WTC11 (cell line): ENCODE data around the gene WWOX. TPM values are rescaled to one million over a fixed set of nuclear protein-coding genes. Genes with fewer than 3 reads are reported as not detected.
A peak's percentile ranks its signal among the peaks of the same experiment; 100 is the strongest.

ENCODE experiments used
- ATAC-seq: fragments of 200-7000 bp; cut with Tn5 transposase; 2 replicates; pipeline ENCODE4 v1.10.0; 2021; ENCODE audit warnings: mild to moderate bottlenecking, moderate library complexity
- CTCF ChIA-PET: fragments of 300-600 bp; sonication (Branson Sonifier 250); formaldehyde crosslinking; loops from one replicate; lab custom pipeline; 2021; ENCODE audit warnings: antibody characterized with exemption; lab: Charles Lee
- POLR2A ChIA-PET: fragments of 350-600 bp; sonication (Branson Sonifier 250); formaldehyde crosslinking; loops from one replicate; lab custom pipeline; 2021; ENCODE audit warnings: antibody characterized with exemption; lab: Charles Lee
- DNase-seq: peaks from one replicate; pipeline ENCODE4 v3.0.0; 2021; ENCODE audit warnings: low spot score
- H3K27ac Mint-ChIP-seq: 2 replicates; pipeline ENCODE4 v1.8.0; 2021; ENCODE audit warnings: mixed read lengths
- H3K27me3 Mint-ChIP-seq: 2 replicates; pipeline ENCODE4 v1.8.0; 2021; ENCODE audit warnings: low read depth, mild to moderate bottlenecking, moderate library complexity, mixed read lengths
- H3K36me3 Mint-ChIP-seq: 2 replicates; pipeline ENCODE4 v1.8.0; 2021; ENCODE audit warnings: mixed read lengths
- H3K4me1 Mint-ChIP-seq: 2 replicates; pipeline ENCODE4 v1.8.0; 2022; ENCODE audit warnings: mixed read lengths
- H3K4me3 Mint-ChIP-seq: 2 replicates; pipeline ENCODE4 v1.8.0; 2021; ENCODE audit warnings: mild to moderate bottlenecking, moderate library complexity, mixed read lengths
- H3K9me3 Mint-ChIP-seq: 2 replicates; pipeline ENCODE4 v1.8.0; 2021; ENCODE audit warnings: mixed read lengths
- AFF4 ChIP-seq: sonication (generic); formaldehyde crosslinking; IDR thresholded peaks from 2 replicates; pipeline ENCODE4 v1.8.1; 2023; ENCODE audit warnings: mild to moderate bottlenecking, missing genetic modification reagents, borderline replicate concordance
- ATF2 ChIP-seq: sonication (generic); formaldehyde crosslinking; IDR thresholded peaks from 2 replicates; pipeline ENCODE4 v1.8.1; 2022; ENCODE audit warnings: low read depth, missing genetic modification reagents, borderline replicate concordance
- CREB1 ChIP-seq: sonication (generic); formaldehyde crosslinking; IDR thresholded peaks from 2 replicates; pipeline ENCODE4 v1.8.0; 2023; ENCODE audit warnings: mild to moderate bottlenecking, missing genetic modification reagents
- E2F4 ChIP-seq: sonication (generic); formaldehyde crosslinking; IDR thresholded peaks from 2 replicates; pipeline ENCODE4 v1.8.1; 2022; ENCODE audit warnings: low read depth, mild to moderate bottlenecking, moderate library complexity, missing genetic modification reagents, borderline replicate concordance
- EMX1 ChIP-seq: fragments of 250-450 bp; sonication (Bioruptor Pico); IDR thresholded peaks from 2 replicates; pipeline ENCODE4 v1.8.0; 2021; ENCODE audit warnings: mild to moderate bottlenecking
- ESRRA ChIP-seq: sonication (generic); formaldehyde crosslinking; IDR thresholded peaks from 2 replicates; pipeline ENCODE4 v1.8.1; 2022; ENCODE audit warnings: mild to moderate bottlenecking, missing genetic modification reagents, borderline replicate concordance
- FOXP1 ChIP-seq: sonication (generic); formaldehyde crosslinking; IDR thresholded peaks from 2 replicates; pipeline ENCODE4 v1.8.0; 2022; ENCODE audit warnings: missing genetic modification reagents, mild to moderate bottlenecking, moderate library complexity, borderline replicate concordance
- HMGXB4 ChIP-seq: sonication (generic); formaldehyde crosslinking; IDR thresholded peaks from 2 replicates; pipeline ENCODE4 v1.8.1; 2023; ENCODE audit warnings: mild to moderate bottlenecking, moderate library complexity, missing genetic modification reagents
- IRF1 ChIP-seq: sonication (generic); formaldehyde crosslinking; IDR thresholded peaks from 2 replicates; pipeline ENCODE4 v1.8.0; 2023; ENCODE audit warnings: missing genetic modification reagents
- IRF2 ChIP-seq: sonication (generic); formaldehyde crosslinking; IDR thresholded peaks from 2 replicates; pipeline ENCODE4 v1.8.0; 2022; ENCODE audit warnings: low read depth, missing genetic modification reagents, borderline replicate concordance
- MLX ChIP-seq: sonication (generic); formaldehyde crosslinking; IDR thresholded peaks from 2 replicates; pipeline ENCODE4 v1.8.1; 2023; ENCODE audit warnings: mild to moderate bottlenecking, missing genetic modification reagents, moderate library complexity
- NFE2L1 ChIP-seq: sonication (generic); formaldehyde crosslinking; IDR thresholded peaks from 2 replicates; pipeline ENCODE4 v1.8.1; 2023; ENCODE audit warnings: missing genetic modification reagents
- RELA ChIP-seq: sonication (generic); formaldehyde crosslinking; IDR thresholded peaks from 2 replicates; pipeline ENCODE4 v1.8.1; 2022; ENCODE audit warnings: missing genetic modification reagents, mild to moderate bottlenecking, borderline replicate concordance
- RORB ChIP-seq: fragments of 250-450 bp; sonication (Bioruptor Pico); IDR thresholded peaks from 2 replicates; pipeline ENCODE4 v1.9.0; 2021; ENCODE audit warnings: mild to moderate bottlenecking
- SMAD4 ChIP-seq: sonication (generic); formaldehyde crosslinking; IDR thresholded peaks from 2 replicates; pipeline ENCODE4 v1.8.0; 2022; ENCODE audit warnings: mild to moderate bottlenecking, missing genetic modification reagents
- TEAD1 ChIP-seq: sonication (generic); formaldehyde crosslinking; IDR thresholded peaks from 2 replicates; pipeline ENCODE4 v1.8.0; 2022; ENCODE audit warnings: mild to moderate bottlenecking, missing genetic modification reagents
- TEAD4 ChIP-seq: sonication (generic); formaldehyde crosslinking; IDR thresholded peaks from 2 replicates; pipeline ENCODE4 v1.8.0; 2022; ENCODE audit warnings: mild to moderate bottlenecking, missing genetic modification reagents
- TP53 ChIP-seq: sonication (generic); formaldehyde crosslinking; IDR thresholded peaks from 2 replicates; pipeline ENCODE4 v1.8.1; 2023; ENCODE audit warnings: mild to moderate bottlenecking, missing genetic modification reagents
- ZNF423 ChIP-seq: fragments of 250-450 bp; sonication (Bioruptor Pico); IDR thresholded peaks from 2 replicates; pipeline ENCODE4 v2.1.2; 2022; ENCODE audit warnings: mild to moderate bottlenecking, moderate library complexity
- ZNF532 ChIP-seq: fragments of 250-450 bp; sonication (Bioruptor Pico); IDR thresholded peaks from 2 replicates; pipeline ENCODE4 v1.9.0; 2021; ENCODE audit warnings: mild to moderate bottlenecking, borderline replicate concordance
- ZSCAN18 ChIP-seq: fragments of 250-450 bp; sonication (Bioruptor Pico); IDR thresholded peaks from 2 replicates; pipeline ENCODE4 v2.1.2; 2022; ENCODE audit warnings: mild to moderate bottlenecking, moderate library complexity
- total RNA-seq: library from RNA; stranded (reverse); gene quantifications from 3 replicates; pipeline ENCODE4 v1.2.3, GENCODE V29; 2021

Gene WWOX
- total RNA-seq, 1 experiment from 2014 or later, result 15.7 TPM

- TF ChIP-seq AFF4 (CRISPR knock-in tag) (no peak), IRF2 (CRISPR knock-in tag) (no peak), FOXP1 (no peak), CREB1 (CRISPR knock-in tag) (no peak), ATF2 (CRISPR knock-in tag) (no peak), RELA (CRISPR knock-in tag) (no peak)
These were observed 463.2 kb downstream of the WWOX start (continued) for GRCh38 chr16:78562650-78563049.

GRCh38 chr16:78563905-78564304 lies 464.5 kb downstream of the WWOX start:
- H3K4me1 Mint-ChIP-seq, result peaks cover 8% of the 10 kb centered on the region; the same call in 1 of the 2 replicates
- no peak for ATAC-seq
- peaks cover 21% of the 10 kb centered on the region for H3K9me3 Mint-ChIP-seq
- H3K4me3 Mint-ChIP-seq, result no peak overlapping the region
- no peak for DNase-seq
- CTCF ChIA-PET, result no interaction called here
- H3K36me3 Mint-ChIP-seq, result peaks cover 9% of the 10 kb centered on the region
- POLR2A ChIA-PET, result no interaction called here
- peak overlapping the region; percentile 74; the same call in 1 of the 2 replicates for H3K27ac Mint-ChIP-seq
- H3K27me3 Mint-ChIP-seq, result no peaks in the 10 kb centered on the region
- TF ChIP-seq ZNF423 (CRISPR knock-in tag) (no peak), HMGXB4 (CRISPR knock-in tag) (no peak), ZNF532 (no peak), E2F4 (CRISPR knock-in tag) (no peak), SMAD4 (no peak), TP53 (CRISPR knock-in tag) (no peak), MLX (no peak), NFE2L1 (CRISPR knock-in tag) (no peak), ZSCAN18 (CRISPR knock-in tag) (no peak), EMX1 (CRISPR knock-in tag) (no peak), ESRRA (CRISPR knock-in tag) (no peak), IRF1 (CRISPR knock-in tag) (no peak), TEAD1 (CRISPR knock-in tag) (no peak), RORB (no peak), TEAD4 (CRISPR knock-in tag) (no peak)
